GM23338 (cell line): ENCODE measurements around the gene ACAT2.

ENCODE experiments used
- CREB1 ChIP-seq: fragments of 250-450 bp; sonication (Bioruptor Pico); IDR thresholded peaks from 2 replicates; pipeline ENCODE4 v1.5.0; 2020; ENCODE audit warnings: low read depth, mild to moderate bottlenecking, moderate library complexity
- EZH2 ChIP-seq: fragments of 200-600 bp; sonication (generic); IDR thresholded peaks from one replicate; pipeline ENCODE4 v1.8.0; 2017; ENCODE audit warnings: antibody characterized with exemption, mild to moderate bottlenecking, low read depth; ENCODE audit not compliant: unreplicated experiment
- EZH2phosphoT487 ChIP-seq: fragments of 200-600 bp; sonication (generic); IDR thresholded peaks from one replicate; pipeline ENCODE4 v1.8.1; 2018; ENCODE audit warnings: antibody characterized with exemption; ENCODE audit not compliant: unreplicated experiment
- JUNB ChIP-seq: IDR thresholded peaks from one replicate; pipeline ENCODE4 v1.6.1; 2016; ENCODE audit warnings: antibody characterized with exemption; ENCODE audit not compliant: unreplicated experiment
- NANOG ChIP-seq: IDR thresholded peaks from 2 replicates; pipeline ENCODE4 v1.6.1; 2016; ENCODE audit warnings: antibody characterized with exemption, borderline replicate concordance
- POLR2AphosphoS5 ChIP-seq: IDR thresholded peaks from 2 replicates; pipeline ENCODE4 v1.6.1; 2016; ENCODE audit warnings: antibody characterized with exemption, low read depth
- STAT1 ChIP-seq: IDR thresholded peaks from one replicate; pipeline ENCODE4 v1.6.1; 2016; ENCODE audit warnings: antibody characterized with exemption; ENCODE audit not compliant: unreplicated experiment
- ZNF114 ChIP-seq: fragments of 250-450 bp; sonication (Bioruptor Pico); IDR thresholded peaks from 2 replicates; pipeline ENCODE4 v1.5.0; 2020; ENCODE audit warnings: mild to moderate bottlenecking, moderate library complexity
- ZNF331 ChIP-seq: fragments of 250-450 bp; sonication (Bioruptor Pico); IDR thresholded peaks from 2 replicates; pipeline ENCODE4 v1.5.0; 2020; ENCODE audit warnings: low read depth, mild to moderate bottlenecking, moderate library complexity
- TF ChIP-seq, protein P1 (sequence below), 2 experiments: fragments of 200-600 bp in 1 of 2; sonication (generic) in 1 of 2; conservative IDR thresholded peaks; 2 replicates each; pipeline versions ENCODE4 v1.5.1 to v1.6.1; 2016 to 2017; ENCODE audit warnings: antibody characterized with exemption in 2 of 2, low read depth in 2 of 2, mild to moderate bottlenecking in 2 of 2, moderate library complexity in 1 of 2
- TF ChIP-seq, protein P2 (sequence below): IDR thresholded peaks from one replicate; pipeline ENCODE4 v1.6.1; 2018; ENCODE audit warnings: antibody characterized with exemption; ENCODE audit not compliant: unreplicated experiment
- TF ChIP-seq, protein P3 (sequence below): fragments of 250-450 bp; sonication (Bioruptor Pico); IDR thresholded peaks from 2 replicates; pipeline ENCODE4 v1.5.0; 2020; ENCODE audit warnings: mild to moderate bottlenecking, moderate library complexity
- TF ChIP-seq, protein P4 (sequence below): IDR thresholded peaks from 2 replicates; pipeline ENCODE4 v1.6.1; 2016; ENCODE audit warnings: antibody characterized with exemption

DNA sequence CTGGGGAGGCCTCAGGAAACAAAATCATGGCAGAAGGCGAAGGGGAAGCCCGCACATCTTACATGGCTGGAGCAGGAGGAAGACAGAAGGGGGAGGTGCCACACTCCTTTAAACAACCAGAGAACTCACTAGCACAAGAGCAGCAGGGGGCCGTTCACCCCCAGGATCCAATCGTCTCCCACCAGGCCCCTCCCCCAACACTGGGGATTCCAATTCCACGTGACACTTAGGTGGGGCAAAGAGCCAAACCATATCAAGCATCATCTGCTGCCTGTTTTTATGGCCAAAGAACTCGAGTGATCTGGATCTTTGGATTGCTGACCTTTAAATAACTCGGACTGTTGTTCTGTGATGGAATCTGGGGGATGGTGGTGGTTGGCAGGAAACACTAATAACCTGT is 66.2 kb downstream of the ACAT2 start:
- TF ChIP-seq, protein P1, sequence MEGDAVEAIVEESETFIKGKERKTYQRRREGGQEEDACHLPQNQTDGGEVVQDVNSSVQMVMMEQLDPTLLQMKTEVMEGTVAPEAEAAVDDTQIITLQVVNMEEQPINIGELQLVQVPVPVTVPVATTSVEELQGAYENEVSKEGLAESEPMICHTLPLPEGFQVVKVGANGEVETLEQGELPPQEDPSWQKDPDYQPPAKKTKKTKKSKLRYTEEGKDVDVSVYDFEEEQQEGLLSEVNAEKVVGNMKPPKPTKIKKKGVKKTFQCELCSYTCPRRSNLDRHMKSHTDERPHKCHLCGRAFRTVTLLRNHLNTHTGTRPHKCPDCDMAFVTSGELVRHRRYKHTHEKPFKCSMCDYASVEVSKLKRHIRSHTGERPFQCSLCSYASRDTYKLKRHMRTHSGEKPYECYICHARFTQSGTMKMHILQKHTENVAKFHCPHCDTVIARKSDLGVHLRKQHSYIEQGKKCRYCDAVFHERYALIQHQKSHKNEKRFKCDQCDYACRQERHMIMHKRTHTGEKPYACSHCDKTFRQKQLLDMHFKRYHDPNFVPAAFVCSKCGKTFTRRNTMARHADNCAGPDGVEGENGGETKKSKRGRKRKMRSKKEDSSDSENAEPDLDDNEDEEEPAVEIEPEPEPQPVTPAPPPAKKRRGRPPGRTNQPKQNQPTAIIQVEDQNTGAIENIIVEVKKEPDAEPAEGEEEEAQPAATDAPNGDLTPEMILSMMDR (conservative IDR thresholded peaks at IDR 0.05; ENCODE audit: low read depth in 2 of 2), result no peak
- TF ChIP-seq EZH2phosphoT487 (no peak), EZH2 (no peak), POLR2AphosphoS5 (no peak), NANOG (no peak), STAT1 (no peak), CREB1 (CRISPR knock-in tag) (no peak), JUNB (no peak), ZNF114 (CRISPR knock-in tag) (no peak), ZNF331 (CRISPR knock-in tag) (no peak)
- TF ChIP-seq, protein P2, sequence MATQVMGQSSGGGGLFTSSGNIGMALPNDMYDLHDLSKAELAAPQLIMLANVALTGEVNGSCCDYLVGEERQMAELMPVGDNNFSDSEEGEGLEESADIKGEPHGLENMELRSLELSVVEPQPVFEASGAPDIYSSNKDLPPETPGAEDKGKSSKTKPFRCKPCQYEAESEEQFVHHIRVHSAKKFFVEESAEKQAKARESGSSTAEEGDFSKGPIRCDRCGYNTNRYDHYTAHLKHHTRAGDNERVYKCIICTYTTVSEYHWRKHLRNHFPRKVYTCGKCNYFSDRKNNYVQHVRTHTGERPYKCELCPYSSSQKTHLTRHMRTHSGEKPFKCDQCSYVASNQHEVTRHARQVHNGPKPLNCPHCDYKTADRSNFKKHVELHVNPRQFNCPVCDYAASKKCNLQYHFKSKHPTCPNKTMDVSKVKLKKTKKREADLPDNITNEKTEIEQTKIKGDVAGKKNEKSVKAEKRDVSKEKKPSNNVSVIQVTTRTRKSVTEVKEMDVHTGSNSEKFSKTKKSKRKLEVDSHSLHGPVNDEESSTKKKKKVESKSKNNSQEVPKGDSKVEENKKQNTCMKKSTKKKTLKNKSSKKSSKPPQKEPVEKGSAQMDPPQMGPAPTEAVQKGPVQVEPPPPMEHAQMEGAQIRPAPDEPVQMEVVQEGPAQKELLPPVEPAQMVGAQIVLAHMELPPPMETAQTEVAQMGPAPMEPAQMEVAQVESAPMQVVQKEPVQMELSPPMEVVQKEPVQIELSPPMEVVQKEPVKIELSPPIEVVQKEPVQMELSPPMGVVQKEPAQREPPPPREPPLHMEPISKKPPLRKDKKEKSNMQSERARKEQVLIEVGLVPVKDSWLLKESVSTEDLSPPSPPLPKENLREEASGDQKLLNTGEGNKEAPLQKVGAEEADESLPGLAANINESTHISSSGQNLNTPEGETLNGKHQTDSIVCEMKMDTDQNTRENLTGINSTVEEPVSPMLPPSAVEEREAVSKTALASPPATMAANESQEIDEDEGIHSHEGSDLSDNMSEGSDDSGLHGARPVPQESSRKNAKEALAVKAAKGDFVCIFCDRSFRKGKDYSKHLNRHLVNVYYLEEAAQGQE, result no peak
- TF ChIP-seq, protein P3, sequence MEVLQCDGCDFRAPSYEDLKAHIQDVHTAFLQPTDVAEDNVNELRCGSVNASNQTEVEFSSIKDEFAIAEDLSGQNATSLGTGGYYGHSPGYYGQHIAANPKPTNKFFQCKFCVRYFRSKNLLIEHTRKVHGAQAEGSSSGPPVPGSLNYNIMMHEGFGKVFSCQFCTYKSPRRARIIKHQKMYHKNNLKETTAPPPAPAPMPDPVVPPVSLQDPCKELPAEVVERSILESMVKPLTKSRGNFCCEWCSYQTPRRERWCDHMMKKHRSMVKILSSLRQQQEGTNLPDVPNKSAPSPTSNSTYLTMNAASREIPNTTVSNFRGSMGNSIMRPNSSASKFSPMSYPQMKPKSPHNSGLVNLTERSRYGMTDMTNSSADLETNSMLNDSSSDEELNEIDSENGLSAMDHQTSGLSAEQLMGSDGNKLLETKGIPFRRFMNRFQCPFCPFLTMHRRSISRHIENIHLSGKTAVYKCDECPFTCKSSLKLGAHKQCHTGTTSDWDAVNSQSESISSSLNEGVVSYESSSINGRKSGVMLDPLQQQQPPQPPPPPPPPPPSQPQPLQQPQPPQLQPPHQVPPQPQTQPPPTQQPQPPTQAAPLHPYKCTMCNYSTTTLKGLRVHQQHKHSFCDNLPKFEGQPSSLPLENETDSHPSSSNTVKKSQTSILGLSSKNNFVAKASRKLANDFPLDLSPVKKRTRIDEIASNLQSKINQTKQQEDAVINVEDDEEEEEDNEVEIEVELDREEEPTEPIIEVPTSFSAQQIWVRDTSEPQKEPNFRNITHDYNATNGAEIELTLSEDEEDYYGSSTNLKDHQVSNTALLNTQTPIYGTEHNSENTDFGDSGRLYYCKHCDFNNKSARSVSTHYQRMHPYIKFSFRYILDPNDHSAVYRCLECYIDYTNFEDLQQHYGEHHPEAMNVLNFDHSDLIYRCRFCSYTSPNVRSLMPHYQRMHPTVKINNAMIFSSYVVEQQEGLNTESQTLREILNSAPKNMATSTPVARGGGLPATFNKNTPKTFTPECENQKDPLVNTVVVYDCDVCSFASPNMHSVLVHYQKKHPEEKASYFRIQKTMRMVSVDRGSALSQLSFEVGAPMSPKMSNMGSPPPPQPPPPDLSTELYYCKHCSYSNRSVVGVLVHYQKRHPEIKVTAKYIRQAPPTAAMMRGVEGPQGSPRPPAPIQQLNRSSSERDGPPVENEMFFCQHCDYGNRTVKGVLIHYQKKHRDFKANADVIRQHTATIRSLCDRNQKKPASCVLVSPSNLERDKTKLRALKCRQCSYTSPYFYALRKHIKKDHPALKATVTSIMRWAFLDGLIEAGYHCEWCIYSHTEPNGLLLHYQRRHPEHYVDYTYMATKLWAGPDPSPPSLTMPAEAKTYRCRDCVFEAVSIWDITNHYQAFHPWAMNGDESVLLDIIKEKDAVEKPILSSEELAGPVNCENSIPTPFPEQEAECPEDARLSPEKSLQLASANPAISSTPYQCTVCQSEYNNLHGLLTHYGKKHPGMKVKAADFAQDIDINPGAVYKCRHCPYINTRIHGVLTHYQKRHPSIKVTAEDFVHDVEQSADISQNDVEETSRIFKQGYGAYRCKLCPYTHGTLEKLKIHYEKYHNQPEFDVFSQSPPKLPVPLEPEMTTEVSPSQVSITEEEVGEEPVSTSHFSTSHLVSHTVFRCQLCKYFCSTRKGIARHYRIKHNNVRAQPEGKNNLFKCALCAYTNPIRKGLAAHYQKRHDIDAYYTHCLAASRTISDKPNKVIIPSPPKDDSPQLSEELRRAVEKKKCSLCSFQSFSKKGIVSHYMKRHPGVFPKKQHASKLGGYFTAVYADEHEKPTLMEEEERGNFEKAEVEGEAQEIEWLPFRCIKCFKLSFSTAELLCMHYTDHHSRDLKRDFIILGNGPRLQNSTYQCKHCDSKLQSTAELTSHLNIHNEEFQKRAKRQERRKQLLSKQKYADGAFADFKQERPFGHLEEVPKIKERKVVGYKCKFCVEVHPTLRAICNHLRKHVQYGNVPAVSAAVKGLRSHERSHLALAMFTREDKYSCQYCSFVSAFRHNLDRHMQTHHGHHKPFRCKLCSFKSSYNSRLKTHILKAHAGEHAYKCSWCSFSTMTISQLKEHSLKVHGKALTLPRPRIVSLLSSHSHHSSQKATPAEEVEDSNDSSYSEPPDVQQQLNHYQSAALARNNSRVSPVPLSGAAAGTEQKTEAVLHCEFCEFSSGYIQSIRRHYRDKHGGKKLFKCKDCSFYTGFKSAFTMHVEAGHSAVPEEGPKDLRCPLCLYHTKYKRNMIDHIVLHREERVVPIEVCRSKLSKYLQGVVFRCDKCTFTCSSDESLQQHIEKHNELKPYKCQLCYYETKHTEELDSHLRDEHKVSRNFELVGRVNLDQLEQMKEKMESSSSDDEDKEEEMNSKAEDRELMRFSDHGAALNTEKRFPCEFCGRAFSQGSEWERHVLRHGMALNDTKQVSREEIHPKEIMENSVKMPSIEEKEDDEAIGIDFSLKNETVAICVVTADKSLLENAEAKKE, result no peak
- TF ChIP-seq, protein P4, sequence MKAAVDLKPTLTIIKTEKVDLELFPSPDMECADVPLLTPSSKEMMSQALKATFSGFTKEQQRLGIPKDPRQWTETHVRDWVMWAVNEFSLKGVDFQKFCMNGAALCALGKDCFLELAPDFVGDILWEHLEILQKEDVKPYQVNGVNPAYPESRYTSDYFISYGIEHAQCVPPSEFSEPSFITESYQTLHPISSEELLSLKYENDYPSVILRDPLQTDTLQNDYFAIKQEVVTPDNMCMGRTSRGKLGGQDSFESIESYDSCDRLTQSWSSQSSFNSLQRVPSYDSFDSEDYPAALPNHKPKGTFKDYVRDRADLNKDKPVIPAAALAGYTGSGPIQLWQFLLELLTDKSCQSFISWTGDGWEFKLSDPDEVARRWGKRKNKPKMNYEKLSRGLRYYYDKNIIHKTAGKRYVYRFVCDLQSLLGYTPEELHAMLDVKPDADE, result no peak
